ENCODE measurements around the gene SPP1. TPM values are rescaled to one million over a fixed set of nuclear protein-coding genes. Genes with fewer than 3 reads are reported as not detected.

Gene SPP1
- total RNA-seq, 1 donor from 2014 or later, result 4.7 TPM

DNA sequence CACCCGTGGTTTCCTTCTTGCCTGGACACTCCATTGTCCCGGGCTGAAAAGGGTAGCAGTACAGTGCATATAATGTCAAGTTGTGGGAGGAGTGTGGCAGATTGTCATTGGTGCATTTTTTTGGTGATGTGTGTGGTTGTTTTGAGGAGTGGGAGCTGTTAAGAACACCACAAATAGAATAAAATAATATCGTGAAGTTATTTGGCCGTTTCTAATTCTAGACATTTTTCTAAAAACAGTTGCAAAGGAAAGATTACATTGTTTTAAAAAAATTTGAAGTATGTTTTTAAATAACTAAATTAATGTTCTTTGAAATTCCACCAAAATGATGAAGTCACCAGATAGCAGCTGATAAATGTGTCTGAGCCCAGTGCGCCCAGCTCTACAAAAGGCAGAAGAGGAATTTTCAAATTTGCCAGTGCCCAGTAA is 33.2 kb downstream of the SPP1 start:
- peaks cover 13% of the 10 kb centered on the region for H3K36me3 Mint-ChIP-seq (ENCODE audit: low read depth, unreplicated experiment)
- peaks cover 9% of the 10 kb centered on the region for H3K27me3 Mint-ChIP-seq (ENCODE audit: unreplicated experiment)
- peaks cover 36% of the 10 kb centered on the region for H3K4me1 Mint-ChIP-seq (ENCODE audit: unreplicated experiment)
- DNase-seq (ENCODE audit: low spot score), result no peak
- H3K27ac Mint-ChIP-seq (ENCODE audit: unreplicated experiment), result peak overlapping the region; percentile 81
- no peaks in the 10 kb centered on the region for H3K9me3 Mint-ChIP-seq (ENCODE audit: unreplicated experiment)
- TF ChIP-seq, protein P1, sequence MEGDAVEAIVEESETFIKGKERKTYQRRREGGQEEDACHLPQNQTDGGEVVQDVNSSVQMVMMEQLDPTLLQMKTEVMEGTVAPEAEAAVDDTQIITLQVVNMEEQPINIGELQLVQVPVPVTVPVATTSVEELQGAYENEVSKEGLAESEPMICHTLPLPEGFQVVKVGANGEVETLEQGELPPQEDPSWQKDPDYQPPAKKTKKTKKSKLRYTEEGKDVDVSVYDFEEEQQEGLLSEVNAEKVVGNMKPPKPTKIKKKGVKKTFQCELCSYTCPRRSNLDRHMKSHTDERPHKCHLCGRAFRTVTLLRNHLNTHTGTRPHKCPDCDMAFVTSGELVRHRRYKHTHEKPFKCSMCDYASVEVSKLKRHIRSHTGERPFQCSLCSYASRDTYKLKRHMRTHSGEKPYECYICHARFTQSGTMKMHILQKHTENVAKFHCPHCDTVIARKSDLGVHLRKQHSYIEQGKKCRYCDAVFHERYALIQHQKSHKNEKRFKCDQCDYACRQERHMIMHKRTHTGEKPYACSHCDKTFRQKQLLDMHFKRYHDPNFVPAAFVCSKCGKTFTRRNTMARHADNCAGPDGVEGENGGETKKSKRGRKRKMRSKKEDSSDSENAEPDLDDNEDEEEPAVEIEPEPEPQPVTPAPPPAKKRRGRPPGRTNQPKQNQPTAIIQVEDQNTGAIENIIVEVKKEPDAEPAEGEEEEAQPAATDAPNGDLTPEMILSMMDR (IDR thresholded peaks at IDR 0.05; ENCODE audit: unreplicated experiment), result no peak
- H3K4me3 Mint-ChIP-seq (ENCODE audit: unreplicated experiment), result peak overlapping the region; percentile 98

DNA sequence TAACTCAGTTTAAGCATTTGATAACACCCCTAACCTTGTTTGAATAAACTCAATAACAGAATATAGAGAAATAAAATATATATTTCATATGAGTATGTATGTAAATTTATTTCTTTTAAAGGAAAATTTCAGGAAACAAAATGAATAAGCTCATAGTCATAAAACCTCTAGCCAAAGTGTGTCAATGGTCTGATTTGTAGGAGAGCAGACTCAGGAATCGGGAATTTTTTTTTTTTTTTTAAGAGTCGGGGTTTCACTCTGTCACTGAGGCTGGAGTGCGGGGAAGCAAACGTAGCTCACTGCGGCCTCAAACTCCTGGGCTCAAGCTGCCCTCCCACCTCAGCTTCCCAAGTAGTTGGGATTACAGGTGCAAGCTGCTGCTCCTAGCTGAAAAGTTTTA is 34.4 kb downstream of the SPP1 start:
- no peak for DNase-seq (ENCODE audit: low spot score)
- TF ChIP-seq, protein P1 (IDR thresholded peaks at IDR 0.05; ENCODE audit: unreplicated experiment), result no peak
- H3K27me3 Mint-ChIP-seq (ENCODE audit: unreplicated experiment), result peaks cover 9% of the 10 kb centered on the region
- no peaks in the 10 kb centered on the region for H3K9me3 Mint-ChIP-seq (ENCODE audit: unreplicated experiment)
- no peak overlapping the region for H3K27ac Mint-ChIP-seq (ENCODE audit: unreplicated experiment)
- peaks cover 13% of the 10 kb centered on the region for H3K36me3 Mint-ChIP-seq (ENCODE audit: low read depth, unreplicated experiment)
- H3K4me3 Mint-ChIP-seq (ENCODE audit: unreplicated experiment), result no peak overlapping the region
- H3K4me1 Mint-ChIP-seq (ENCODE audit: unreplicated experiment), result peaks cover 38% of the 10 kb centered on the region

DNA sequence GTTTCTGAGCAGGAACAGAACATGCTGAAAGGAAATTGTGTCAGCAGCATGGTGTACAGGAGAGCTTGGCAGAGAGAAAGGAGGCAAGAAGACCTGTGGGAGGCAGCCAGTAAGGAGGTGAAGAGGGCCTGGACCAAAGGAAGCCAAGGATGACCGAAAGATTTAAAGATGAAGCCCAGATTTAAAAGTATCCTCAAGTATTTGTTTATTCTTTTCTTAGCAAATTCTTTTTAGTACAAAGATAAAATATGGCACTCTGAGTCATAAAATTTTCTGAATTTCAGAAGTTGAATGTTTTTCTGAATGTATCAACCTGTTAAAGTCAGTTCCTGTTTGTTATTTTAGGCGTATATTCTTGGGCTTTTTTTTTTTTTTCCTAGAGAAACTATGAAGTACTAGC is 35.5 kb downstream of the SPP1 start:
- no peak for DNase-seq (ENCODE audit: low spot score)
- Mint-ChIP-seq H3K9me3 (ENCODE audit: unreplicated experiment) (no peaks in the 10 kb centered on the region), H3K27ac (ENCODE audit: unreplicated experiment) (no peak overlapping the region), H3K36me3 (ENCODE audit: low read depth, unreplicated experiment) (peaks cover 13% of the 10 kb centered on the region), H3K4me1 (ENCODE audit: unreplicated experiment) (peaks cover 38% of the 10 kb centered on the region), H3K27me3 (ENCODE audit: unreplicated experiment) (peaks cover 9% of the 10 kb centered on the region), H3K4me3 (ENCODE audit: unreplicated experiment) (no peak overlapping the region)
- TF ChIP-seq, protein P1 (IDR thresholded peaks at IDR 0.05; ENCODE audit: unreplicated experiment), result no peak

DNA sequence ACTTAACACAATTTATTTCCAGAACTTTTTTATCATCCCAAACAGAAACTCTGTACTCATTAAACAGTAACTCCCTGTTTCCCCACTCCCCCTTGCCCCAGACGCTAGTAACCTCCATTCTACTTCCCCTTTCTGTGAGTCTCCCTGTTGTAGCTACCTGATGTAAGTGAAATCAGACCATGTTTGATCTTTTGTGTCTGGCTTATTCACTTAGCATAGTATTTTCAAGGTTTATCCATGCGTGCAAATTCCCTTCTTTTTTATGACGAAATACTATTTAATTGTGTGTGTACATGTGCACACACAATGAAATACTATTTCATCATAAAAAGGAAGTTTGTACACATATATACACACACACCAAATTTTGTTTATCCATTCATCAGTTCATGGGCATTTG is 37.1 kb downstream of the SPP1 start:
- H3K27me3 Mint-ChIP-seq (ENCODE audit: unreplicated experiment), result peaks cover 2% of the 10 kb centered on the region
- no peak for DNase-seq (ENCODE audit: low spot score)
- TF ChIP-seq, protein P1 (IDR thresholded peaks at IDR 0.05; ENCODE audit: unreplicated experiment), result no peak
- no peak overlapping the region for H3K27ac Mint-ChIP-seq (ENCODE audit: unreplicated experiment)
- H3K4me1 Mint-ChIP-seq (ENCODE audit: unreplicated experiment), result peaks cover 30% of the 10 kb centered on the region
- no peaks in the 10 kb centered on the region for H3K9me3 Mint-ChIP-seq (ENCODE audit: unreplicated experiment)
- no peak overlapping the region for H3K4me3 Mint-ChIP-seq (ENCODE audit: unreplicated experiment)
- peaks cover 5% of the 10 kb centered on the region for H3K36me3 Mint-ChIP-seq (ENCODE audit: low read depth, unreplicated experiment)

DNA sequence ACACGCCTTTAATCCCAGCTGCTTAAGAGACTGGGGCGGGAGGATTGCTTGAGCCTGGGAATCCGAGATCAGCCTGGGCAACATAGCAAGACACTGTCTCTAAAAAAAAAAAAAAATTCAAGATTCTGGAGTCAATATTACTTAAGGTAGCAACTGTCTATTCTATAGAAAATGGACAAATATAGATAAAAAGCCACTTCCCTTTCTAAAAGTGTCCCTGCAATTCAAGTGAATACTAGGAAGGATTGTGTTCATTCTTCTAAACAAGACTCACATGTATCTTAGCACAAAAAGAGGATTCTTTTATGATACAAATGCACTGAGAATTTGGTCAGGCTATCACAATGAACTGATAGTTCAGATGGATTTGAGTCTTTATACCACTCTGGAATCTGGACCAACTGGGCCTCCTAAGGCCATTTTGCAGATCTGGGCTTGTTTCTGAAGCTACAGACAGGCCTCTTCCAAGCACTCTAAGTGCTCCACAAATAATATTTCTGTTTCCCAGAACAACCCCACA is 38.9 kb downstream of the SPP1 start:
- H3K27ac Mint-ChIP-seq (ENCODE audit: unreplicated experiment), result no peak overlapping the region
- H3K36me3 Mint-ChIP-seq (ENCODE audit: low read depth, unreplicated experiment), result no peaks in the 10 kb centered on the region
- H3K9me3 Mint-ChIP-seq (ENCODE audit: unreplicated experiment), result no peaks in the 10 kb centered on the region
- no peak for DNase-seq (ENCODE audit: low spot score)
- peaks cover 20% of the 10 kb centered on the region for H3K4me1 Mint-ChIP-seq (ENCODE audit: unreplicated experiment)
- TF ChIP-seq, protein P1 (IDR thresholded peaks at IDR 0.05; ENCODE audit: unreplicated experiment), result no peak
- H3K27me3 Mint-ChIP-seq (ENCODE audit: unreplicated experiment), result no peaks in the 10 kb centered on the region
- no peak overlapping the region for H3K4me3 Mint-ChIP-seq (ENCODE audit: unreplicated experiment)

Measured in endothelial cell (in vitro differentiated cells).